H1 (cell line): ENCODE measurements around the gene RAET1E. TPM values are rescaled to one million over a fixed set of nuclear protein-coding genes. Genes with fewer than 3 reads are reported as not detected.

ENCODE experiments used
- CEBPB ChIP-seq: IDR thresholded peaks from 2 replicates; pipeline ENCODE4 v1.6.1; 2012; ENCODE audit warnings: low read depth, low read length
- CHD7 ChIP-seq: fragments of 300-600 bp; sonication (generic); IDR thresholded peaks from 2 replicates; pipeline ENCODE4 v1.7.1; 2012; ENCODE audit warnings: low read length, moderate library complexity, mild to moderate bottlenecking, inconsistent platforms; ENCODE audit not compliant: insufficient replicate concordance
- FOSL1 ChIP-seq: IDR thresholded peaks from 2 replicates; pipeline ENCODE4 v1.6.1; 2011; ENCODE audit warnings: mild to moderate bottlenecking, low read depth, low read length, moderate library complexity; ENCODE audit not compliant: insufficient read depth
- GABPA ChIP-seq: IDR thresholded peaks from 2 replicates; pipeline ENCODE4 v1.6.1; 2011; ENCODE audit warnings: mild to moderate bottlenecking, low read length, moderate library complexity, borderline replicate concordance; ENCODE audit not compliant: insufficient read depth
- JUND ChIP-seq: IDR thresholded peaks from 2 replicates; pipeline ENCODE4 v1.6.1; 2011; ENCODE audit warnings: mild to moderate bottlenecking, improper control_type of control experiment, low read length
- MAFK ChIP-seq: IDR thresholded peaks from 2 replicates; pipeline ENCODE4 v1.6.1; 2012; ENCODE audit warnings: low read depth, mild to moderate bottlenecking, improper control_type of control experiment, low read length
- RAD21 ChIP-seq, 2 experiments: IDR thresholded peaks in 1 of 2; conservative IDR thresholded peaks in 1 of 2; 2 replicates each; pipeline ENCODE4 v1.6.1; 2011; ENCODE audit warnings: low read depth in 2 of 2, low read length in 2 of 2, improper control_type of control experiment in 1 of 2, inconsistent platforms in 1 of 2, mild to moderate bottlenecking in 1 of 2, moderate library complexity in 1 of 2
- SP1 ChIP-seq: IDR thresholded peaks from 2 replicates; pipeline ENCODE4 v1.6.1; 2011; ENCODE audit warnings: low read depth, low read length
- TAF1 ChIP-seq: IDR thresholded peaks from 2 replicates; pipeline ENCODE4 v1.6.1; 2011; ENCODE audit warnings: mild to moderate bottlenecking, low read depth, low read length
- TCF12 ChIP-seq: IDR thresholded peaks from 2 replicates; pipeline ENCODE4 v1.6.1; 2011; ENCODE audit warnings: low read depth, mild to moderate bottlenecking, low read length
- ZNF274 ChIP-seq: IDR thresholded peaks from 2 replicates; pipeline ENCODE4 v1.7.0; 2012; ENCODE audit warnings: low read length, borderline replicate concordance; ENCODE audit errors: extremely low read depth
- polyA plus RNA-seq, 7 experiments: library from polyadenylated mRNA; depleted of rRNA in 3 of 7; stranded (reverse) in 5 of 7; unstranded in 2 of 7; fragments of >200 nt in 5 of 7; fragments of 200-250 nt in 2 of 7; gene quantifications; 1 replicate in 5 of 7; 2 replicates in 1 of 7; 4 replicates in 1 of 7; pipeline versions ENCODE4 v1.2.1 to v1.2.3, GENCODE V29; 2011 to 2013; ENCODE audit warnings: missing spikeins in 2 of 7, mixed read lengths in 2 of 7
- total RNA-seq: library from RNA; stranded (reverse); fragmentation: NEBNext Ultra II Directional; extraction: Animal tissue kit (Norgen Biotek cat#: 25700); gene quantifications from 2 replicates; pipeline ENCODE4 v1.2.1, GENCODE V29; 2021

The RAET1E gene
- total and polyA plus RNA-seq, 2 of the 8 experiments (the other 6 are each of a cell fraction or from before 2014, with no cell fraction given), result not detected

GRCh38 chr6:149913540-149914240 lies 15.8 kb upstream of the RAET1E start (continued):
- TF ChIP-seq CHD7 (no peak), FOSL1 (no peak), RAD21 (IDR thresholded peaks at IDR 0.05 in 1 of 2, conservative IDR thresholded peaks at IDR 0.05 in 1 of 2; ENCODE audit: low read depth in 2 of 2, low read length in 2 of 2) (no peak), TCF12 (no peak), JUND (no peak), GABPA (no peak), MAFK (no peak), ZNF274 (no peak), TAF1 (no peak), SP1 (no peak), CEBPB (no peak)
